Keratinocyte (primary cell): ENCODE measurements around the gene ARID5B. TPM values are rescaled to one million over a fixed set of nuclear protein-coding genes. Genes with fewer than 3 reads are reported as not detected.

Source experiments
- DNase-seq: peaks from one replicate; pipeline ENCODE4 v3.0.0-alpha.2; 2011; ENCODE audit warnings: low read depth, missing footprints, low spot score
- FAIRE-seq: peaks from 2 replicates; lab custom pipeline; 2011; peaks lifted over from hg19 to GRCh38; lab: Jason Lieb, UNC
- H2AFZ ChIP-seq: 2 replicates; pipeline ENCODE4 v1.6.0; 2012; ENCODE audit warnings: low read length, control low read depth, inconsistent platforms; ENCODE audit not compliant: control insufficient read depth
- H3K27ac ChIP-seq: 2 replicates; pipeline ENCODE4 v1.5.1; 2011; ENCODE audit warnings: low read length; ENCODE audit not compliant: control insufficient read depth, insufficient read depth
- H3K27me3 ChIP-seq: 3 replicates; pipeline ENCODE4 v1.6.0; 2011; ENCODE audit warnings: low read length; ENCODE audit not compliant: control insufficient read depth, insufficient read depth; ENCODE audit errors: extremely low read depth
- H3K36me3 ChIP-seq, 2 experiments: 2 replicates in 1 of 2; 3 replicates in 1 of 2; pipeline ENCODE4 v1.5.1; 2011; ENCODE audit warnings: low read length in 2 of 2, mild to moderate bottlenecking in 1 of 2; ENCODE audit not compliant: control insufficient read depth in 2 of 2, insufficient read depth in 2 of 2; ENCODE audit errors: extremely low read depth in 1 of 2
- H3K4me1 ChIP-seq: 3 replicates; pipeline ENCODE4 v1.5.1; 2011; ENCODE audit warnings: low read length; ENCODE audit not compliant: control insufficient read depth, insufficient read depth; ENCODE audit errors: extremely low read depth
- H3K4me2 ChIP-seq: 3 replicates; pipeline ENCODE4 v1.6.0; 2011; ENCODE audit warnings: low read depth, low read length; ENCODE audit not compliant: control insufficient read depth, insufficient read depth; ENCODE audit errors: extremely low read depth
- H3K4me3 ChIP-seq, 3 experiments: fragments of 200-600 bp in 1 of 3; sonication (generic) in 1 of 3; 2 replicates in 2 of 3; 3 replicates in 1 of 3; pipeline ENCODE4 v1.5.1; 2011 to 2016; ENCODE audit warnings: low read length in 3 of 3, mild to moderate bottlenecking in 3 of 3, control low read depth in 2 of 3, inconsistent platforms in 1 of 3, low read depth in 1 of 3, mixed read lengths in 1 of 3, mixed run types in 1 of 3, moderate library complexity in 1 of 3; ENCODE audit not compliant: control insufficient read depth in 2 of 3, insufficient read depth in 2 of 3; ENCODE audit errors: extremely low read depth in 1 of 3
- H3K79me2 ChIP-seq: 2 replicates; pipeline ENCODE4 v1.6.0; 2012; ENCODE audit warnings: low read length; ENCODE audit not compliant: control insufficient read depth, insufficient read depth
- H3K9ac ChIP-seq: 3 replicates; pipeline ENCODE4 v1.6.0; 2011; ENCODE audit warnings: low read length; ENCODE audit not compliant: control insufficient read depth, insufficient read depth; ENCODE audit errors: extremely low read depth
- H3K9me1 ChIP-seq: 3 replicates; pipeline ENCODE4 v1.6.0; 2011; ENCODE audit warnings: low read length; ENCODE audit not compliant: control insufficient read depth, insufficient read depth; ENCODE audit errors: extremely low read depth
- H3K9me3 ChIP-seq: 2 replicates; pipeline ENCODE4 v1.5.1; 2012; ENCODE audit warnings: low read depth, low read length; ENCODE audit not compliant: control insufficient read depth
- H4K20me1 ChIP-seq: 3 replicates; pipeline ENCODE4 v1.6.0; 2011; ENCODE audit warnings: low read length; ENCODE audit not compliant: control insufficient read depth, insufficient read depth; ENCODE audit errors: extremely low read depth
- EZH2 ChIP-seq: IDR thresholded peaks from one replicate; pipeline ENCODE4 v1.6.1; 2012; ENCODE audit warnings: inconsistent platforms, mild to moderate bottlenecking, low read length, moderate library complexity
- dilution Hi-C: fragments of 300-500 bp; cut with MboI; formaldehyde crosslinking; loops from one replicate; pipeline ENCODE4 v1.7.0; 2020; ENCODE audit warnings: low sequenced_read_pairs; ENCODE audit not compliant: extremely low pct_ligation_motif_present
- polyA plus RNA-seq, 5 experiments: library from polyadenylated mRNA; depleted of rRNA in 3 of 5; stranded (reverse) in 3 of 5; stranded (forward) in 1 of 5; unstranded in 1 of 5; fragments of >200 nt; gene quantifications; 1 replicate in 1 of 5; 2 replicates in 3 of 5; 3 replicates in 1 of 5; pipeline versions ENCODE4 v1.2.1 to v1.2.3, GENCODE V29; 2011 to 2012; ENCODE audit warnings: missing spikeins in 2 of 5, low read depth in 1 of 5, low replicate concordance in 1 of 5
- TF ChIP-seq, protein P1 (sequence below), 3 experiments: IDR thresholded peaks in 1 of 3; conservative IDR thresholded peaks in 1 of 3; optimal IDR thresholded peaks in 1 of 3; 2 replicates in 2 of 3; 3 replicates in 1 of 3; pipeline versions ENCODE3 to v1.5.1; 2011; ENCODE audit warnings: low read length in 3 of 3, mild to moderate bottlenecking in 3 of 3, moderate library complexity in 2 of 3, control low read depth in 1 of 3, inconsistent platforms in 1 of 3; ENCODE audit not compliant: insufficient read depth in 2 of 3; ENCODE audit errors: extremely low read depth in 1 of 3

ARID5B gene
- polyA plus RNA-seq, 1 donor (not counting 4 experiments of a cell fraction or from before 2014, with no cell fraction given): 7.0 TPM

DNA sequence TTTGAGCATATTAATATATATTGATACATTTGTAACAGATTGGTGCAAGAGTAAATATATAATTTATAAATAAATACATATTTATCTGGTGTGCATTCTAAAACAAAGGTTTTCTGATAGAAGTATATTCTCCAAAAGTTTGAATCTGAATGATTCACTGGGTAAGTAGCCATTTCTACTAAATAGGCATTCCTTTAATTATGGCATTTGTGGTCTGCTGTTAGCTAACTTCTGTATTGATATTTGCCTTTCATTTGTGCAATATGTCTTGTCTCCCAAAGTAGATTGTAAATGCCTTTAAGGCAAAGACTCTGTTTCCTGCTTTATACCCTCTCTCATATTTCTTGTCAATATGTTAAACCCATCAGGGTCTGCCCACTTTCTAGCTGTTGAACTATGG lies 11.1 kb upstream of the ARID5B start:
- DNase-seq (no peak), FAIRE-seq (no peak)
- TF ChIP-seq EZH2: no peak
- TF ChIP-seq, protein P1, sequence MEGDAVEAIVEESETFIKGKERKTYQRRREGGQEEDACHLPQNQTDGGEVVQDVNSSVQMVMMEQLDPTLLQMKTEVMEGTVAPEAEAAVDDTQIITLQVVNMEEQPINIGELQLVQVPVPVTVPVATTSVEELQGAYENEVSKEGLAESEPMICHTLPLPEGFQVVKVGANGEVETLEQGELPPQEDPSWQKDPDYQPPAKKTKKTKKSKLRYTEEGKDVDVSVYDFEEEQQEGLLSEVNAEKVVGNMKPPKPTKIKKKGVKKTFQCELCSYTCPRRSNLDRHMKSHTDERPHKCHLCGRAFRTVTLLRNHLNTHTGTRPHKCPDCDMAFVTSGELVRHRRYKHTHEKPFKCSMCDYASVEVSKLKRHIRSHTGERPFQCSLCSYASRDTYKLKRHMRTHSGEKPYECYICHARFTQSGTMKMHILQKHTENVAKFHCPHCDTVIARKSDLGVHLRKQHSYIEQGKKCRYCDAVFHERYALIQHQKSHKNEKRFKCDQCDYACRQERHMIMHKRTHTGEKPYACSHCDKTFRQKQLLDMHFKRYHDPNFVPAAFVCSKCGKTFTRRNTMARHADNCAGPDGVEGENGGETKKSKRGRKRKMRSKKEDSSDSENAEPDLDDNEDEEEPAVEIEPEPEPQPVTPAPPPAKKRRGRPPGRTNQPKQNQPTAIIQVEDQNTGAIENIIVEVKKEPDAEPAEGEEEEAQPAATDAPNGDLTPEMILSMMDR (optimal IDR thresholded peaks at IDR 0.05 in 1 of 3, IDR thresholded peaks at IDR 0.05 in 1 of 3, conservative IDR thresholded peaks at IDR 0.05 in 1 of 3; ENCODE audit: extremely low read depth in 1 of 3, insufficient read depth in 2 of 3, low read length in 3 of 3): no peak

DNA sequence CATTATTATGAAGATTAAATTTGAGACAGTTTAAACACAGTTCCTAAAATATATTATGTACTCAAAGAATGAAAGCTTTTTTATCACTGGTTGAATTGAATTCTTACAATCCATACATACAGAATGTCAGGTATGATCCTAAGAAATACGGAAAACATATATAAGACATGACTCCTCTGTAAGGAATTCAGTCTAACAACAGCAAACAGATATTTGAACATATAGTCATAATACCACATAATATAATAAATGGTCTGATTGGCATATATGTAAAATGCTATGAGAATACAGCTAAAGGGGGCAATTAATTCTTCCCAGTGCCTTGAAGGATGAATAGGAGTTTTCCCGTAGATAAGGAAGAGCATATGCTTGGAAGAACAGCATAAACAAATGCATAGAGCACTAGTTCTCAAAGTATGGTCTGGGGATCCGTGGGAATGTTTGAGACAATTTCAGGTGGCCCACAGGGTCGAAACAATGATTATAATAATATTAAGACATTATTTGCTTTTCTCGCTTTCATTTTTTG lies 10.6 kb upstream of the ARID5B start:
- Histone ChIP-seq H3K9ac (no peak overlapping the region), H3K4me2 (peak overlapping the region; percentile 66), H2AFZ (no peak overlapping the region), H3K4me1 (peaks cover 34% of the 10 kb centered on the region), H3K36me3 (no peaks in the 10 kb centered on the region), H3K79me2 (no peaks in the 10 kb centered on the region), H3K27me3 (no peaks in the 10 kb centered on the region), H3K9me3 (no peaks in the 10 kb centered on the region), H3K9me1 (no peaks in the 10 kb centered on the region), H3K4me3 (peak overlapping the region in 1 of 3 experiments; percentile 53), H3K27ac (peak overlapping the region; percentile 60), H4K20me1 (no peaks in the 10 kb centered on the region)
- dilution Hi-C loops: no loop called here
- TF ChIP-seq, protein P1 (optimal IDR thresholded peaks at IDR 0.05 in 1 of 3, IDR thresholded peaks at IDR 0.05 in 1 of 3, conservative IDR thresholded peaks at IDR 0.05 in 1 of 3; ENCODE audit: extremely low read depth in 1 of 3, insufficient read depth in 2 of 3, low read length in 3 of 3): no peak
- TF ChIP-seq EZH2: no peak
- DNase-seq: no peak
- no peak for FAIRE-seq

More for the DNA sequence above, 11.1 kb upstream of the ARID5B start:
- Histone ChIP-seq H3K27me3 (no peaks in the 10 kb centered on the region), H2AFZ (peak overlapping the region; percentile 47), H3K9me3 (no peaks in the 10 kb centered on the region), H3K4me1 (peaks cover 30% of the 10 kb centered on the region), H4K20me1 (no peaks in the 10 kb centered on the region), H3K9me1 (no peaks in the 10 kb centered on the region), H3K9ac (no peak overlapping the region), H3K4me3 (peak overlapping the region in 2 of 3 experiments; percentile 16 to 53), H3K27ac (peak overlapping the region; percentile 60), H3K4me2 (peak overlapping the region; percentile 66), H3K79me2 (no peaks in the 10 kb centered on the region), H3K36me3 (no peaks in the 10 kb centered on the region)
- dilution Hi-C loops: no loop called here
